Coronary artery (tissue), 2 donors: ENCODE data around the gene CHST11.

Source experiments
- DNase-seq: peaks from one replicate; pipeline ENCODE4 v3.0.0-alpha.2; 2017; ENCODE audit warnings: low spot score
- H3K27ac ChIP-seq, 2 donors: fragments of 200-600 bp; sonication (generic); one replicate each; pipeline ENCODE4 v1.5.1; 2016 to 2019
- H3K4me3 ChIP-seq: fragments of 200-600 bp; sonication (generic); 2 replicates; pipeline ENCODE4 v1.5.1; 2016; ENCODE audit warnings: mild to moderate bottlenecking, moderate library complexity
- CTCF ChIP-seq: fragments of 200-600 bp; sonication (generic); IDR thresholded peaks from one replicate; pipeline ENCODE4 v1.5.1; 2019; ENCODE audit warnings: antibody characterized with exemption

The CHST11 gene

GRCh38 chr12:104514092-104514810, 57.5 kb downstream of the CHST11 start:
- H3K27ac ChIP-seq: no peak overlapping the region
- TF ChIP-seq CTCF: no peak
- H3K4me3 ChIP-seq: no peak overlapping the region
- no peak for DNase-seq

DNA sequence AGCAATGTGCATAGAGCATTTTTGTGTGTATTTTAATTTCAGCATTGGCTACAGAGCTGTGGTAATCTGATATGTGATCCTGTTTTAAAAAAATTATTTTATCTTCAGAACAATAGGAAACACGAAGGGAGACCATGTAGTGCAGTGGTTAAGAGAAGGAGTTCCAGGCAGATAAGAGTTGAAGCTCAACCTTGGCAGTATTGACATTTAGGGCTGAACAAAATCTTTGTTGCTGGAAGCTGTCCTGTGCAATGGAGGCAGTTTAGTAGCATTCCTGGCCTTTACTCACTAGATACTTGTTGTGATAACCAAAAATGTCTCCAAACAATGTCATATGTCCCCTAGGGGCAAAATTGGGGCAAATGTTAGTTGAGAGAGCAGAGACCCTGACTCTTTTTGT, 59.2 kb downstream of the CHST11 start:
- DNase-seq: no peak
- no peak overlapping the region for H3K27ac ChIP-seq
- H3K4me3 ChIP-seq: no peak overlapping the region
- no peak for TF ChIP-seq CTCF

DNA sequence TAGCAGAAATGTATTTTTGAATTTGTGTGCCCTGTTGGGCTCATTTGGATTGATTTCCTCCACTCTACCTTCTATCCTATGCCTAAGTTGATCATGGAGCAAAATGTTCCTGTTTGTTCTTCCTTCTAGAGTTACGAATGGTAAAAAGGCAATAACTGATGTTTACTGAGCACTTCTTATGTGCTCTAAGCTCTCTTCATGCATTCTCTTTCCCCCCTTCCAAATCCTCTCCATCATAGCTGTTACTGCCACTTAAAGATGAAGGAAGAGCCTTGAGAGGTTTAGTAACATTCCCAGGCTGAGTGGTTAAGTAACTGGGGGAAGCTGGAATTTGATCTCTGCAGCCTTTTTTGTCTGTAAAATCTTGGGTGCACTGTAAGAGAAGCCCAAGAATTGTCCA, 60.1 kb downstream of the CHST11 start:
- TF ChIP-seq CTCF: no peak
- H3K27ac ChIP-seq: no peak overlapping the region
- H3K4me3 ChIP-seq: no peak overlapping the region
- DNase-seq: no peak

DNA sequence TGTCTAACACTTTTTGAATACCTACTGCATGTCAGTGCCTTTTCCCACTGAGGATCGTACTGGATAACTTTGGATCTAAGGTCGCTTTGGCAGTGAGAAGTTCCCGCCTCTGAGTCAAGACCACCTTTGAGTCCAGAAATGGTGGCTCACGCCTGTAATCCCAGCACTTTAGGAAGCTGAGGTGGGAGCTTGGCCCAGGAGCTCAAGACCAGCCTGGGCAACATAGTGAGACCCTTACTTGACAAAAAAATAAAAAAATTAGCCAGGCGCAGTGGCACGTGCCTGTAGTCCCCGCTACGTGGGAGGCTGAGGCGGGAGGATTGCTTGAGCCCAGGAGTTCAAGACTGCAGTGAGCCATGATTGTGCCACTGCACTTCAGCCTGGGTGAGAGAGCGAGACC, 61.1 kb downstream of the CHST11 start:
- no peak for TF ChIP-seq CTCF
- Histone ChIP-seq H3K27ac (no peak overlapping the region), H3K4me3 (no peak overlapping the region)
- no peak for DNase-seq

- no peak for DNase-seq
- Histone ChIP-seq H3K4me3 (no peak overlapping the region), H3K27ac (no peak overlapping the region)
- TF ChIP-seq CTCF: no peak
Measured at GRCh38 chr12:104519190-104520019, 62.7 kb downstream of the CHST11 start.

DNA sequence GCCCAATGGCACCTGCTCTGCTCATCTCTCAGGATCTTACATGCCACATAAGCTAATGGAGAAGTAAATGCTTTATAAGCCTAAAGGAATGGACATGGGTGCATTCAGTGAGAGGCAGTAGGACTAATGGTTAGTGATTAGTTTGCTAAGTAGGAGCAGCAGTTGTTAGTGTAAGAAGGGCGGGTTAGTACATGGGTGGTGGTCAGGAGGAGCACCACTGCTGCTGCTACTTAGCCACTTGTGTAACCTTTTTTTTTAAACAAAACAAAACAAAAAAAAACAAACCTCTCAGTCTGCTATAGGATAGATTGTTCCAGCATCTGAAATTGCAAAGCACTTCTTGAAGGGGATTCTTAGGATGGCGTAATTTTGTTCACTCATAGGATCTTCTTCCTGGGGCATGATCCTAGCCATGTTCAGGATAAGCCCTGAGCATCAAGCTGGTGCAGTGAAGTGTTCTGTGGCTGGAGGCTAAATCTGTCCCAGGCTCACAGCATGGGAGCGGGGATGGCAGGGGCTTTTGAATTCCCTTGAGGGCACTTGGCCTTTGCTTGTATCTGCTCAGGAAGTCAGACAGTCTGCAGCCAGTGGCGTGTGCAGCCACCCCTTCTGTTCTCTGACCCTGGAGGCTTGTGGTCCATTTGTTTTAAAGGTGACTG, 63.6 kb downstream of the CHST11 start:
- TF ChIP-seq CTCF: no peak
- H3K27ac ChIP-seq: no peak overlapping the region
- H3K4me3 ChIP-seq: no peak overlapping the region
- DNase-seq: no peak
